Activated T-cell treated with anti-CD3 and anti-CD28 coated beads for 24 hours (primary cell): Measurements from ENCODE around the gene ITPR2.

Experiments
- DNase-seq: peaks from one replicate; pipeline ENCODE4 v3.0.0-alpha.2; 2020; ENCODE audit warnings: low read depth

ITPR2 gene

DNA sequence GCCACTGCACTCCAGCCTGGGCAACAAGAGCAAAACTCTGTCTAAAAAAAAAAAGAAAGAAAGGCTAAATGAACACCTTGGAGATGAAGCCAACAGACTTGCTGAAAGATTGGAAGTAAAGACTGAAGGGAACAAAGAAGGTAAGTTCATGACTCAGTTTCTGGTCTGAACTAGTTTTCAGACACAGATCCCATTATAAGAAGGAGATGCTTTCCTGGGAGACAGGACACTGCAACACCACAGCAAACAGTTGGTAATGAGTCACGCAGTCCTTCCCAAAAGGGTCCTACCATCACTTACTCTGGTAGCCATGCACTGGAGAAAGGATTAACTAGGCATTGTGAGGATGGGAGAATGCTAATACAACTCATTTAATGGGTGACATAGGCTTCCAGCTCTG lies 540.4 kb downstream of the ITPR2 start:
- DNase-seq: no peak

GRCh38 chr12:26290565-26290964 lies 542.4 kb downstream of the ITPR2 start:
- no peak for DNase-seq

- no peak for DNase-seq
These were observed 545.2 kb downstream of the ITPR2 start for GRCh38 chr12:26287671-26288381.
